Sigmoid colon (tissue), 3 donors: ENCODE results near the gene SGCE.

Experiments
- POLR2A ChIP-seq, 2 donors: fragments of 450-650 bp; IDR thresholded peaks; one replicate each; pipeline ENCODE4 v1.6.1; 2016; ENCODE audit warnings: antibody characterized with exemption in 2 of 2, mild to moderate bottlenecking in 2 of 2, moderate library complexity in 2 of 2
- TF ChIP-seq, protein P1 (sequence below), 4 experiments: fragments of 450-650 bp in 3 of 4; fragments of 200-600 bp in 1 of 4; IDR thresholded peaks; one replicate each; pipeline ENCODE4 v1.5.1; 2016 to 2019; ENCODE audit warnings: antibody characterized with exemption in 4 of 4, mild to moderate bottlenecking in 3 of 4, moderate library complexity in 2 of 4

DNA sequence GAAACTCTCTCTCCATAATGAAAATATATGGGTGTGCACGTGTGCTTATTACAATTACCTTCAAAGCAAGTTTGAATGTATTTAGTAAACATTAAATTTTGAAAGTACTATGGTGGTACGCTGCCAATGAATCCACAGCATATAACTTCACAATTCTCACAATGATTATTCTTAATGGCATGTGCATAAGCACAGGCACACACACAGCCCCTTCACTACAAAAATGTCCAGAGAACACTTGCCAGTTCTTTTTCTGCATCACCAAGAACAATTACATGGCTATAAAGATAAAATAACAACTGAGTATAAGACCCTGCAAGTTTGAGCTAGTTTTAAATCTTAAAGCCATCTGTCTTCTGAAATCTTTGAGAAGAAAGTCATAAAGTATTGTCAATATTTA is 22.2 kb downstream of the SGCE start:
- TF ChIP-seq, protein P1, sequence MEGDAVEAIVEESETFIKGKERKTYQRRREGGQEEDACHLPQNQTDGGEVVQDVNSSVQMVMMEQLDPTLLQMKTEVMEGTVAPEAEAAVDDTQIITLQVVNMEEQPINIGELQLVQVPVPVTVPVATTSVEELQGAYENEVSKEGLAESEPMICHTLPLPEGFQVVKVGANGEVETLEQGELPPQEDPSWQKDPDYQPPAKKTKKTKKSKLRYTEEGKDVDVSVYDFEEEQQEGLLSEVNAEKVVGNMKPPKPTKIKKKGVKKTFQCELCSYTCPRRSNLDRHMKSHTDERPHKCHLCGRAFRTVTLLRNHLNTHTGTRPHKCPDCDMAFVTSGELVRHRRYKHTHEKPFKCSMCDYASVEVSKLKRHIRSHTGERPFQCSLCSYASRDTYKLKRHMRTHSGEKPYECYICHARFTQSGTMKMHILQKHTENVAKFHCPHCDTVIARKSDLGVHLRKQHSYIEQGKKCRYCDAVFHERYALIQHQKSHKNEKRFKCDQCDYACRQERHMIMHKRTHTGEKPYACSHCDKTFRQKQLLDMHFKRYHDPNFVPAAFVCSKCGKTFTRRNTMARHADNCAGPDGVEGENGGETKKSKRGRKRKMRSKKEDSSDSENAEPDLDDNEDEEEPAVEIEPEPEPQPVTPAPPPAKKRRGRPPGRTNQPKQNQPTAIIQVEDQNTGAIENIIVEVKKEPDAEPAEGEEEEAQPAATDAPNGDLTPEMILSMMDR (IDR thresholded peaks at IDR 0.05) = no peak
- TF ChIP-seq POLR2A (IDR thresholded peaks at IDR 0.05) = no peak
